ENCODE measurements around the gene CHCHD6. TPM values are rescaled to one million over a fixed set of nuclear protein-coding genes. Genes with fewer than 3 reads are reported as not detected.

CHCHD6 gene
- total and polyA plus RNA-seq, 12 donors, result 10.6 to 22.5 (median 17.6) TPM

GRCh38 chr3:126718561-126719445, 14.8 kb downstream of the CHCHD6 start:
- H3K4me1 ChIP-seq (replicated peaks in 1 of 2), result no peaks in the 10 kb centered on the region
- H3K27me3 ChIP-seq, result no peaks in the 10 kb centered on the region
- TF ChIP-seq, protein P1, sequence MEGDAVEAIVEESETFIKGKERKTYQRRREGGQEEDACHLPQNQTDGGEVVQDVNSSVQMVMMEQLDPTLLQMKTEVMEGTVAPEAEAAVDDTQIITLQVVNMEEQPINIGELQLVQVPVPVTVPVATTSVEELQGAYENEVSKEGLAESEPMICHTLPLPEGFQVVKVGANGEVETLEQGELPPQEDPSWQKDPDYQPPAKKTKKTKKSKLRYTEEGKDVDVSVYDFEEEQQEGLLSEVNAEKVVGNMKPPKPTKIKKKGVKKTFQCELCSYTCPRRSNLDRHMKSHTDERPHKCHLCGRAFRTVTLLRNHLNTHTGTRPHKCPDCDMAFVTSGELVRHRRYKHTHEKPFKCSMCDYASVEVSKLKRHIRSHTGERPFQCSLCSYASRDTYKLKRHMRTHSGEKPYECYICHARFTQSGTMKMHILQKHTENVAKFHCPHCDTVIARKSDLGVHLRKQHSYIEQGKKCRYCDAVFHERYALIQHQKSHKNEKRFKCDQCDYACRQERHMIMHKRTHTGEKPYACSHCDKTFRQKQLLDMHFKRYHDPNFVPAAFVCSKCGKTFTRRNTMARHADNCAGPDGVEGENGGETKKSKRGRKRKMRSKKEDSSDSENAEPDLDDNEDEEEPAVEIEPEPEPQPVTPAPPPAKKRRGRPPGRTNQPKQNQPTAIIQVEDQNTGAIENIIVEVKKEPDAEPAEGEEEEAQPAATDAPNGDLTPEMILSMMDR (IDR thresholded peaks at IDR 0.05), result no peak
- no peak for TF ChIP-seq POLR2A (IDR thresholded peaks at IDR 0.05)
- H3K9me3 ChIP-seq (replicated peaks in 1 of 3), result no peaks in the 10 kb centered on the region
- intact Hi-C loops (cut with DNase I), result no loop called here
- no peak for DNase-seq
- H3K36me3 ChIP-seq (replicated peaks in 1 of 2), result no peaks in the 10 kb centered on the region
- no peak overlapping the region for H3K27ac ChIP-seq
- no peak overlapping the region for H3K4me3 ChIP-seq
- WGBS, 4 donors, result 84 to 93% (median 90%) methylated on average over 16 to 20 of the region's 20 CpGs

- intact Hi-C loops (cut with DNase I), result no loop called here
- Histone ChIP-seq H3K36me3 (replicated peaks in 1 of 2) (no peaks in the 10 kb centered on the region), H3K9me3 (replicated peaks in 1 of 3) (no peaks in the 10 kb centered on the region), H3K27me3 (no peaks in the 10 kb centered on the region), H3K4me3 (no peak overlapping the region), H3K4me1 (replicated peaks in 1 of 2) (no peaks in the 10 kb centered on the region), H3K27ac (no peak overlapping the region)
- no peak for DNase-seq
- WGBS, 4 donors, result 91 to 97% (median 94%) methylated on average over 5 of the region's 5 CpGs
- TF ChIP-seq, protein P1 (IDR thresholded peaks at IDR 0.05), result no peak
- no peak for TF ChIP-seq POLR2A (IDR thresholded peaks at IDR 0.05)
Observed at GRCh38 chr3:126720596-126720995, 16.6 kb downstream of the CHCHD6 start.

DNA sequence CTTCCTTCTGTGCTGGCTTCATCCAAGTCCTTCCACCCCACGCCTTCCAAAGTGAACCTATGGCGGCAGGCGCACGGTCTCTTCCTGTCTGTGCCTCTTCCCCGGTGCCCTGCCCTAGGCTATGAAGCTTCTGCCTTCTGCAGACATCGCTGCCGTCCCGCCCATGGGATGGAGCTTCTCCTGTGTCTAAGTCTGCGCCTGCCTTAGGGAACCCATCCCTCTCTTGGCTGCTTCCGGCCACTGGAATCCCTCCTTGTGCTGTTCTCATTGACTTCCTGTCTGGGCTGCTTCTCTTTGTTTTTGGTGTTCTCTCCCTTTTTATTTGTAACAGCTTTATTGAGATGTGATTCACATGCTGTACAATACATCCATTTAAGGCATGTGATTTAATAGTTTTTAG, 17.2 kb downstream of the CHCHD6 start:
- Histone ChIP-seq H3K4me3 (no peak overlapping the region), H3K27ac (no peak overlapping the region), H3K4me1 (replicated peaks in 1 of 2) (no peaks in the 10 kb centered on the region), H3K27me3 (no peaks in the 10 kb centered on the region), H3K9me3 (replicated peaks in 1 of 3) (no peaks in the 10 kb centered on the region), H3K36me3 (replicated peaks in 1 of 2) (no peaks in the 10 kb centered on the region)
- 93 to 96% (median 94%) methylated on average over 10 of the region's 10 CpGs for WGBS, 4 donors
- intact Hi-C loops (cut with DNase I), result no loop called here
- TF ChIP-seq, protein P1 (IDR thresholded peaks at IDR 0.05), result no peak
- TF ChIP-seq POLR2A (IDR thresholded peaks at IDR 0.05), result no peak
- DNase-seq, result no peak

GRCh38 chr3:126723237-126723636, 19.2 kb downstream of the CHCHD6 start:
- no peak for TF ChIP-seq POLR2A (IDR thresholded peaks at IDR 0.05)
- TF ChIP-seq, protein P1 (IDR thresholded peaks at IDR 0.05), result no peak
- intact Hi-C loops (cut with DNase I), result no loop called here
- Histone ChIP-seq H3K4me1 (replicated peaks in 1 of 2) (no peaks in the 10 kb centered on the region), H3K27ac (no peak overlapping the region), H3K36me3 (replicated peaks in 1 of 2) (no peaks in the 10 kb centered on the region), H3K4me3 (no peak overlapping the region), H3K9me3 (replicated peaks in 1 of 3) (no peaks in the 10 kb centered on the region), H3K27me3 (no peaks in the 10 kb centered on the region)
- DNase-seq, result no peak
- WGBS, 4 donors, result 91 to 99% (median 96%) methylated on average over 2 of the region's 2 CpGs

Data from adrenal gland (tissue), 12 donors.